Panc1 (cell line): Measurements from ENCODE around the gene RACK1. TPM values are rescaled to one million over a fixed set of nuclear protein-coding genes. Genes with fewer than 3 reads are reported as not detected.
A peak's percentile ranks its signal among the peaks of the same experiment; 100 is the strongest.

Source experiments
- ATAC-seq: fragments of 200-7000 bp; cut with Tn5 transposase; 2 replicates; pipeline ENCODE4 v1.9.1; 2020; ENCODE audit warnings: mild to moderate bottlenecking, moderate library complexity
- BruUV-seq: library from RNA; stranded (reverse); fragments of 400-500 nt; replicated peaks from 2 replicates; lab custom pipeline; 2021; lab: Mats Ljungman, UMichigan
- CTCF ChIA-PET: fragments of 300-600 bp; sonication (Branson Sonifier 250); formaldehyde crosslinking; loops from one replicate; lab custom pipeline; 2022; ENCODE audit warnings: antibody characterized with exemption; lab: Charles Lee
- POLR2A ChIA-PET: fragments of 300-600 bp; sonication (Branson Sonifier 250); formaldehyde crosslinking; loops from one replicate; lab custom pipeline; 2022; ENCODE audit warnings: antibody characterized with exemption; lab: Charles Lee
- DNase-seq: peaks from one replicate; pipeline ENCODE4 v3.0.0-alpha.2; 2010; ENCODE audit warnings: low read depth, low spot score
- H3K27ac ChIP-seq: 2 replicates; pipeline ENCODE4 v1.5.1; 2011; ENCODE audit warnings: mild to moderate bottlenecking, low read length, inconsistent platforms
- H3K27me3 ChIP-seq: fragments of 200-500 bp; sonication (Bioruptor generic); 2 replicates; pipeline ENCODE4 v1.6.0; 2014; ENCODE audit warnings: low read length, inconsistent platforms; ENCODE audit not compliant: control insufficient read depth, insufficient read depth
- H3K36me3 ChIP-seq: fragments of 200-500 bp; sonication (Bioruptor generic); 2 replicates; pipeline ENCODE4 v1.5.1; 2014; ENCODE audit warnings: inconsistent platforms, mild to moderate bottlenecking, low read length, moderate library complexity; ENCODE audit not compliant: control insufficient read depth, insufficient read depth
- H3K4me1 ChIP-seq: 2 replicates; pipeline ENCODE4 v1.5.1; 2011; ENCODE audit warnings: inconsistent platforms, mild to moderate bottlenecking, low read length, moderate library complexity; ENCODE audit not compliant: control insufficient read depth, insufficient read depth
- H3K4me3 ChIP-seq, 2 experiments: 2 replicates each; pipeline ENCODE4 v1.5.1; 2011 to 2012; ENCODE audit warnings: low read depth in 2 of 2, low read length in 2 of 2, mild to moderate bottlenecking in 2 of 2, inconsistent platforms in 1 of 2, moderate library complexity in 1 of 2
- H3K9me3 ChIP-seq: fragments of 200-500 bp; sonication (Bioruptor generic); 2 replicates; pipeline ENCODE4 v1.5.1; 2014; ENCODE audit warnings: low read depth, mild to moderate bottlenecking, inconsistent platforms, low read length, moderate library complexity; ENCODE audit not compliant: control insufficient read depth, insufficient read depth
- CTCF ChIP-seq: fragments of 450-650 bp; IDR thresholded peaks from 2 replicates; pipeline ENCODE4 v1.5.1; 2017; ENCODE audit warnings: mild to moderate bottlenecking
- POLR2AphosphoS5 ChIP-seq: IDR thresholded peaks from 2 replicates; pipeline ENCODE4 v1.6.1; 2012; ENCODE audit warnings: mild to moderate bottlenecking, low read depth, low read length, moderate library complexity
- REST ChIP-seq, 2 experiments: IDR thresholded peaks; 2 replicates each; pipeline ENCODE4 v1.6.1; 2011 to 2012; ENCODE audit warnings: low read depth in 2 of 2, control low read depth in 1 of 2, low read length in 1 of 2, mild to moderate bottlenecking in 1 of 2, moderate library complexity in 1 of 2; ENCODE audit not compliant: insufficient read depth in 1 of 2
- SIN3A ChIP-seq: IDR thresholded peaks from 2 replicates; pipeline ENCODE4 v1.6.1; 2012; ENCODE audit warnings: low read depth, mild to moderate bottlenecking, low read length, moderate library complexity, borderline replicate concordance; ENCODE audit not compliant: insufficient read depth
- TCF7L2 ChIP-seq: IDR thresholded peaks from 2 replicates; pipeline ENCODE4 v1.6.1; 2011; ENCODE audit warnings: mild to moderate bottlenecking, low read depth, low read length, inconsistent platforms
- in situ Hi-C: cut with HindIII; loops from 2 replicates; pipeline ENCODE4 v1.10.0; 2016; ENCODE audit warnings: low sequenced_read_pairs, low pct_unique_long_range_greater_than_20kb
- intact Hi-C: fragments of 100-400 bp; cut with micrococcal nuclease; formaldehyde crosslinking; loops from one replicate; pipeline ENCODE4 v1.10.0; 2022; ENCODE audit not compliant: unreplicated experiment
- total RNA-seq: library from RNA; stranded (reverse); gene quantifications from one replicate; pipeline ENCODE4 v1.2.1, GENCODE V29; 2021; ENCODE audit not compliant: unreplicated experiment

RACK1 gene
- total RNA-seq, 1 experiment from 2014 or later: 1,623 TPM

DNA sequence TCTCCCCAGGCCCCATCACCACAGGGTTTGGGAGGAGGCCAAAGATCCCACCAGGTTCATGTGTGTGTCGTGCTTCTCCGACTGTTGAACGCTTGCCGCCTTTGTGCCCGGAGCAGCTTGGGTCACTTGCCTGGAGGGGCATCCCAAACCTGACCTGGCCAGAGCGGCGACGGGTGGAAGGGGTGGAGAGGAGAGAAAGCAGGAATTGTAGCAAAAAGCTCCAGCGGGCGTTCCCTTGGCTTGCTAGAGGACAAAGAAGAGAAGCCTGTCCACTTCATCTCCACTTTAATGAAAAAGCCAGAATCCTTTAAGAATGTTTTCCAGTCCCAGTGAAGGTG lies 23.6 kb downstream of the RACK1 start:
- Histone ChIP-seq H3K9me3 (no peaks in the 10 kb centered on the region), H3K4me1 (peaks cover 18% of the 10 kb centered on the region), H3K27me3 (no peaks in the 10 kb centered on the region), H3K36me3 (no peaks in the 10 kb centered on the region; the same call in 1 of the 2 replicates), H3K27ac (no peak overlapping the region), H3K4me3 (no peak overlapping the region)
- ATAC-seq: no peak
- in situ Hi-C loops: no loop called here
- BruUV-seq: no TSS peak
- intact Hi-C loops: loop anchor here (2.0 kb wide), 1 partner anchor 29 kb away; no protein-coding TSS in a partner anchor
- no peak for DNase-seq
- TF ChIP-seq CTCF (no peak), TCF7L2 (no peak), REST (IDR thresholded peaks at IDR 0.05; ENCODE audit: insufficient read depth in 1 of 2, low read depth in 2 of 2, low read length in 1 of 2) (no peak), SIN3A (no peak), POLR2AphosphoS5 (no peak)
- POLR2A ChIA-PET: interaction anchor here (0.5 kb wide), 1 partner anchor 13 kb away, joined by 4 read pairs; no protein-coding TSS in a partner anchor
- CTCF ChIA-PET: no interaction called here

GRCh38 chr5:181219262-181220177 lies 24.2 kb downstream of the RACK1 start:
- DNase-seq (no peak), ATAC-seq (no peak)
- no peak for TF ChIP-seq POLR2AphosphoS5
- peaks cover 11% of the 10 kb centered on the region for H3K4me1 ChIP-seq
- intact Hi-C loops: loop anchor here (2.0 kb wide), 1 partner anchor 29 kb away; no protein-coding TSS in a partner anchor
- in situ Hi-C loops: no loop called here
- no peaks in the 10 kb centered on the region for H3K27me3 ChIP-seq
- no peaks in the 10 kb centered on the region for H3K9me3 ChIP-seq
- H3K36me3 ChIP-seq: no peaks in the 10 kb centered on the region; the same call in 1 of the 2 replicates
- POLR2A ChIA-PET: interaction anchor here (0.5 kb wide), 1 partner anchor 12 kb away, joined by 4 read pairs; no protein-coding TSS in a partner anchor
- no peak overlapping the region for H3K27ac ChIP-seq
- no TSS peak for BruUV-seq
- CTCF ChIA-PET: no interaction called here
- peak overlapping the region in 1 of 2 experiments; percentile 65; a peak in 1 of 4 replicates for H3K4me3 ChIP-seq

- H3K36me3 ChIP-seq: no peaks in the 10 kb centered on the region; the same call in 1 of the 2 replicates
- TF ChIP-seq POLR2AphosphoS5: no peak
- no peak for TF ChIP-seq TCF7L2
- TF ChIP-seq REST (IDR thresholded peaks at IDR 0.05; ENCODE audit: insufficient read depth in 1 of 2, low read depth in 2 of 2, low read length in 1 of 2): no peak
- no peak for TF ChIP-seq CTCF
- no peak for TF ChIP-seq SIN3A
- peak overlapping the region; percentile 65 to 94 for H3K4me3 ChIP-seq
- POLR2A ChIA-PET: no interaction called here
- BruUV-seq: no TSS peak
- peaks cover 8% of the 10 kb centered on the region for H3K4me1 ChIP-seq
- in situ Hi-C loops (no loop called here), intact Hi-C loops (no loop called here)
- CTCF ChIA-PET: no interaction called here
- ATAC-seq: no peak
- DNase-seq: no peak
- no peaks in the 10 kb centered on the region for H3K27me3 ChIP-seq
- H3K27ac ChIP-seq: peak overlapping the region; percentile 68
- no peaks in the 10 kb centered on the region for H3K9me3 ChIP-seq
Observed at GRCh38 chr5:181218795-181219124, 24.9 kb downstream of the RACK1 start.
